NOMO-1 treated with dmso at 0.1 percent for 144 hours (cell line): ENCODE results near the gene PRMT5.
"Not testable (repeated sequence)": the region's sequence is repeated elsewhere in the genome, so short reads cannot be mapped to it uniquely, and the experiment has no call there.

Experiments used
- DNase-seq: peaks from one replicate; lab custom pipeline; 2025; ENCODE audit not compliant: unreplicated experiment; lab: John Stamatoyannopoulos, UW

Gene PRMT5

GRCh38 chr14:22935156-22935555, 6.0 kb upstream of the PRMT5 start:
- no peak for DNase-seq

DNA sequence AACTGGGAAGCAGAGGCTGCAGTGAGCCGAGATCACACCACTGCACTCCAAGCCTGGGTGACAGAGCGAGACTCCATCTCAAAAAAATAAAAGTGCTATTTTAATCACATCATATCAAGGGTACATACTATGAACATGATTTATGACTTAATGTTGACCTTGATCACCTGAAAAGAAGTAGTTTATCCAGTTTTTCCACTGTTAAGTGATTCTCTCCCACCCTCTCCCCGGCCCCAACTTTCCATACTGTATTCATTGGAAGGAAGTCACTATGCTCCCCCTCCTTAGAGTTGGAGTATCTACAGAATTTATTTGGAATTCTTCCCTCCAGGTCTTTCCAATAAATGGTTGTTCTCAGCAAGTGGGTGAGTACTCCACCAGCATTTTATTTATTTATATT, 3.0 kb upstream of the PRMT5 start:
- no peak for DNase-seq

DNA sequence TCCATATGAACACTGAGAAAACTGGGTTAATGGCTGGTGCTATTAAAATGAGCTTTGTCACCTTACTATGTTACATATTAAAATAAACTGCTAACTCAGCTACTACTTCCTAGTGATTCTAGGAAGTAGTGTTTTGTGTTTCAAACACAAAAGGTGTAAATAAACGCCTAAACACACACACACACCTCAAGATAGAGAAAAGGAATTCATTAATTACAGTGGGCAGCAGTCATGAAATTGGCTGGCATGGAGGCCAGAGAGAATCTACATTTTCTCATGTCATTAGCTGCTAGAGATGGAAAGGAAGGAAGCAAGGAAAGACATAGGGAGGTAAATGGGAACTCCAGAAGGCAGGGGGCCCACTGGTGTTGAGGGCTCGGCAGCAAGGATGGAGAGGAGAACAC, 787 bp upstream of the PRMT5 start:
- DNase-seq: no peak

DNA sequence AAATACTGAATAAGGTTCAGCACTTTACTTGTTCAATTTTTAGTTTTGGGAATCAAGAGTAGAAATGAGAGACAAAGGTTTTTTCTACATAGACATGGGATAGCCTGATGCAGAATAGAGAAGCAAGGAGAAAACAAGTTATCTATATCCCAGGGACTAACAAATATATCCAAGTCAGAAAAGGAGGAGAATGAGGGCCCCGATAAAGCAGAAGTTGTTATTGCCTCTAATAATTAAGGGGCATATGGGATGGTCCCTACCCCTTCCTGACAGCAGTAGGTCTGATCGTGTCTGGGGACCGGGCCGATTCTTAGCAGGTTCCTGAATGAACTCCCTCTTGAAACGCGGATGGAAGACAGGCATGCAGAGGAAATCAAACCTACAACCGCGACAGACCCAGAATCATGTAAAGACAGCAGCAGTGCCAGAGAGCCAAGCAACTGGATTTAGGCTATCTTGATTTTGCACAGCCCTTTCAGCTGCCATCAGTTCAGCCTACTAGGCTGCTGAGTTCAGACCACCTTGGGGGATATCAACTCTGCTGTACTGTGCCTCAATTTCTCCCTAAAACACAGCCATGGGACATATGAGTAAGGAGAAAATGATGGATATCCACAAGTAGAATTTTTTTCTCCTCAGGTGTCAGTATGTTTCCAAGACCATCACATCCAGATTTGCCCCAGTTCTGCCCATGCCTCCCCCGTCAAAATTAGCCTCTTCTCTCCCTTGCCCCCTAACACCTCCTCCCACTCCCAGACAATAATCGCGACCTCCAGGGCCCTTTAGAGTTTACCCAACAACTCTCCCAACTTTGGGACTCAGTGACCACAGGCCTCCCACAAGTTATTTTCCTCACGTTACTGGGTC, 706 bp downstream of the PRMT5 start:
- no peak for DNase-seq

GRCh38 chr14:22926316-22926715, 2.9 kb downstream of the PRMT5 start:
- DNase-seq: no peak

DNA sequence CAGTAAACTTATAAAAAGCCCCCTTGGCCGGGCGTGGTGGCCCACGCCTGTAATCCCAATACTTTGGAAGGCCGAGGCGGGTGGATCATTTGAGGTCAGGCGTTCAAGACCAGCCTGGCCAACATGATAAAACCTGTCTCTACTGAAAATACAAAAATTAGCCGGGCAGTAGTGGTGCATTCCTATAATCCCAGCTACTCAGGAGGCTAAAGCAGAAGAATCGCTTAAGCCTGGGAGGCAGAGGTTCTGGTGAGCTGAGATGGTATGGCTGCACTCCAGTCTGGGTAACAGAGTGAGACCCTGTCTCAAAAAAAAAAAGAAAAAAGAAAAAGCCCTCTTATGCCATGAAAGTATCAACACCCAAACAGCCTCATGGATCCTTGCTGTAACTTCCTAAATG, 3.7 kb downstream of the PRMT5 start:
- DNase-seq: no peak

GRCh38 chr14:22923746-22924145, 5.4 kb downstream of the PRMT5 start:
- no peak for DNase-seq

GRCh38 chr14:22922294-22922693, 6.9 kb downstream of the PRMT5 start:
- no peak for DNase-seq

DNA sequence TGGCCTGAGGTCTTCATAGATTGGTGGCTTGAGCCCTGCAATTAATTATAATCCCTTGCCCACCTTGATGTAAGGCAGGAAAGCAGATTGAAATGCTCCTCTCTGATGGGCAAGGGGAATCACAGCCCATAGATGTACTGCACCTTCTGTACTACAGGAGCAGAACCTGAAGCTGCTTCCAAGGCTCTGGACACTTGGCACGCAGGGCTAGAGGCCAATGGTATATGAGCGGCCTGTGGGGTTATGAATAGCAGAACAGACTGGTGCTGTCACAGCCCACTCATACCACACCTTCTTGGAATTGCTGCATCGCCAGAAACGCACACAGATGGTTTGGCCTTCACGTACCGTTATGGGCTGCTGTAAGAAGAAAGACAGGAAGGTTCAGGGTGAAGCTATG, 8.5 kb downstream of the PRMT5 start:
- no peak for DNase-seq

GRCh38 chr14:22919601-22919921, 9.6 kb downstream of the PRMT5 start:
- DNase-seq: no peak

- DNase-seq: peak; percentile 98
These were observed 10.2 kb downstream of the PRMT5 start, which contains the start of gene RBM23 for GRCh38 chr14:22918804-22919600. Gene RBM23, minus strand, starts transcription at chr14:22919149.

- DNase-seq: peak; percentile 71
These were observed 13.2 kb downstream of the PRMT5 start for GRCh38 chr14:22915886-22916521.

DNA sequence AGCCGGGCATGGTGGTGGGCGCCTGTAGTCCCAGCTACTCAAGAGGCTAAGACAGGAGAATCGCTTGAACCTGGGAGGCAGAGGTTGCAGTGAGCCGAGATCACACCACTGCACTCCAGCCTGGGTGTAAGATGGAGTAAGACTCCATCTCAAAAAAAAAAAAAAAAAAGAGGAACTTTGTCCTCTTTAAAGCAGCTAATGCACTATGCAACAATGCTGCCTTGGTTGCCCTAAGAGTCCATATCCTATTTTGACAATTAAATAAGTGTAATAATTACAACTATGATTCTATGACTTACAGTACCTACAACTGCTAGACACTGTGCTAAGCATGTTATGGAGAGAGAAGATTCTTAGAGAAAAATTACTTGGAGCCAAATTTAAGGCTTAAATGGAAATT, 14.3 kb downstream of the PRMT5 start:
- DNase-seq: not testable (repeated sequence)

GRCh38 chr14:22910916-22911315, 18.3 kb downstream of the PRMT5 start:
- no peak for DNase-seq

GRCh38 chr14:22908601-22909000, 20.6 kb downstream of the PRMT5 start:
- DNase-seq: peak; percentile 61

GRCh38 chr14:22907429-22907828, 21.7 kb downstream of the PRMT5 start:
- no peak for DNase-seq

GRCh38 chr14:22906073-22906472, 23.1 kb downstream of the PRMT5 start:
- no peak for DNase-seq

DNA sequence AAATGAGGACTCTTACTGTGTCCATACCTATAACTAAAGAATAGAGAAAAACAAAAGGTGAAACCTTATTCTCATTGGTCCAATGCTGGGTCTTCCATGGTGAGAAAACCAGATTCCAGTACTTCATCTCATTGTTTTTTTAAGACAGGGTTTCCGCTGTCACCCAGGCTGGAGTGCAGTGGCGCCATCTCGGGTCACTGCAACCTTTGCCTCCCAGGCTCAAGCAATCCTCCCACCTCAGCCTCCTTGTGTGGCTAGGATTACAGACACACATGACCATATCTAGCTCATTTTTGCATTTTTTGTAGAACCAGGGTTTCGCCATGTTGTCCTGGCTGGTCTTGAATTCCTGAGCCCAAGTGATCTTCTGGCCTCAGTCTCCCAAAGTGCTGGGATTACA, 23.5 kb downstream of the PRMT5 start:
- DNase-seq: no peak

DNA sequence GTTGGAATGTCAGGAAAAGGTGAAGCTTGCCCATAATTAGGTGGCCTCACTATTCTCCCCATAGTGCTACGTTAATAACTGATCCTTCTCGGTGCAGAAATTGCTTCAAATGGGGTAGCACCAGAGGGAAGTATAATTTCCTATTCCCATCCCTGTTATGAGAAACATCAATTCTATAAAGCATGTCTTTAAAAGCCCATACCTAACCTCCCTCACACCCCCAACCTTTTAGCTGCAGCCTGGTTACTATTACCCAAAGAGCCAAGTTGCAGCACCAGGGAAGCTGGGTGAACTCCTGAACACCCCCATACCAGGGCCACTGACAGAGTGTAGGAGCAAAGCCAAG, 25.5 kb downstream of the PRMT5 start:
- no peak for DNase-seq

DNA sequence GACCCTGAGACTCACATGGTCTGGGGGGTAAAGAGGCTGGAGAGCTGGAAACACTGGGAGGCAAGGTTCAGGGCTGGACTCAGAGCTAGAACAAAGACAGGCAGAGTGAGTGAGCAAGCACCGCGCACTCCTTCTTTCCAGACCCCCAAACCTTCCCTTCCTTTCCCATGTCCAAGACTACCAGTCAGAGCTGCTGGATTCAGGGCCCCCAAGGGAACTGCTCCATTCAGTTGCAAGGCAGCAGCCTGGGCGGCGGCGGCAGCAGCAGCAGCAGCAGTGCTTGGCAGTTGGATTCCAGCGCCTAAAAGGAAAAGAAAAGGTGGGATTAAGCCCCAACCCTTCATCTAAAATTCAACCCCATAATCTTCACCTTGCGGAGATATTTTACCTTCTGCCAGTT, 27.4 kb downstream of the PRMT5 start:
- DNase-seq: no peak

DNA sequence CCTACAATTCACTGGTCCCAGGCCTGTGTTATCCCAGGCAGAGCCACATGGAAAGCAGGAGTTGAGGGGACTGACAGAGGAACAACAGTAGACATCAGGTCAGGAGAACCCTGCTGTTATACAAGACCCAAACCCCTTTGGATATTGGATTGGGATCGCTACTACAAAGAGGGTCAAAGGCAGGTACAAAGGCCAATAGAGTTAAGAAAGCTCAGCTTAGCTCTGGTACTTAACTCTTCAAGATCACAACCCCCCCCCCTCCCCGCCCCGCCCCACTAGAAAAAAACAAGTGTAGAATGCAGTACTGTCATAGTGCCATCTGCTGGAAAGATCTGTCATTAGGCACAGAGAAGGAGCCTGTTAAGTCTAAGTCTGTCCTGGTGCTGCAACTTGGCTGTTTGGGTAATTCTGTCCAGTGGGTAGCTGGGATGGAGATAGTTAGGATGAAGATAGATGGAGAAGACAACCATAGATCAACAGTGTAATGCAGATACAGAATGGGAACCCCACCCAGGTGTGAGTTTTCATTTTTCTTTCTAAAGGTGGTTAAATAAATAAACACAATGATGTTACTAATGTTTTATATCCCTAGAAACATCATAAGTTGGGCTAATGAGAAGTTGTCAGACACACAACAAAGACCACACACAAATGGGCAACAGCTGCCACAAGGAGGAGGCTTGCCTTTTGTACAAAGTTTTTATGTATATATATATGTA, 28.9 kb downstream of the PRMT5 start:
- DNase-seq: no peak
